CD4-positive, alpha-beta T cell (primary cell): ENCODE measurements around the gene NUDT22. TPM values are rescaled to one million over a fixed set of nuclear protein-coding genes. Genes with fewer than 3 reads are reported as not detected.

Experiments
- ATAC-seq: fragments of 200-7000 bp; cut with Tn5 transposase; one replicate; pipeline ENCODE4 v1.10.0; 2022; ENCODE audit warnings: mild to moderate bottlenecking; ENCODE audit not compliant: poor library complexity
- CTCF ChIA-PET: fragments of 350-600 bp; sonication (Branson Sonifier 250); formaldehyde crosslinking; loops from one replicate; lab custom pipeline; 2021; ENCODE audit warnings: antibody characterized with exemption, inconsistent platforms; lab: Charles Lee
- POLR2A ChIA-PET: fragments of 350-600 bp; sonication (Branson Sonifier 250); formaldehyde crosslinking; loops from one replicate; lab custom pipeline; 2021; ENCODE audit warnings: antibody characterized with exemption, inconsistent platforms; lab: Charles Lee
- DNase-seq, 14 experiments: peaks; one replicate each; pipeline ENCODE4 v3.0.0-alpha.2; 2013 to 2020; ENCODE audit warnings: mixed read lengths in 2 of 14
- H3K27ac ChIP-seq, 2 donors: one replicate each; pipeline versions ENCODE4 v1.5.1 to v1.7.0; 2013; ENCODE audit warnings: low read length in 2 of 2, low read depth in 1 of 2, mild to moderate bottlenecking in 1 of 2
- H3K27me3 ChIP-seq, 2 experiments: 1 replicate in 1 of 2; 2 replicates in 1 of 2; pipeline versions ENCODE4 v1.6.1 to v1.7.0; 2013; ENCODE audit warnings: low read length in 2 of 2, control low read depth in 1 of 2, mild to moderate bottlenecking in 1 of 2, moderate library complexity in 1 of 2; ENCODE audit not compliant: insufficient read depth in 2 of 2, control insufficient read depth in 1 of 2
- H3K36me3 ChIP-seq: one replicate; pipeline ENCODE4 v1.6.1; 2013; ENCODE audit warnings: low read length, control low read depth; ENCODE audit not compliant: insufficient read depth
- H3K4me1 ChIP-seq: one replicate; pipeline ENCODE4 v1.6.1; 2013; ENCODE audit warnings: low read length, control low read depth; ENCODE audit not compliant: insufficient read depth
- H3K4me3 ChIP-seq: one replicate; pipeline ENCODE4 v1.5.1; 2013; ENCODE audit warnings: mild to moderate bottlenecking, low read length, moderate library complexity
- H3K9me3 ChIP-seq, 2 experiments: 1 replicate in 1 of 2; 2 replicates in 1 of 2; pipeline versions ENCODE4 v1.6.1 to v1.7.0; 2013; ENCODE audit warnings: low read length in 2 of 2, mild to moderate bottlenecking in 2 of 2, control low read depth in 1 of 2, moderate library complexity in 1 of 2; ENCODE audit not compliant: control insufficient read depth in 1 of 2, insufficient read depth in 1 of 2
- H3K27ac Mint-ChIP-seq: one replicate; pipeline ENCODE4 v1.8.0; 2020; ENCODE audit warnings: mixed read lengths
- H3K27me3 Mint-ChIP-seq: one replicate; pipeline ENCODE4 v1.8.0; 2021; ENCODE audit warnings: mixed read lengths
- H3K36me3 Mint-ChIP-seq: one replicate; pipeline ENCODE4 v1.8.0; 2021; ENCODE audit warnings: low read depth, mixed read lengths
- H3K4me1 Mint-ChIP-seq: one replicate; pipeline ENCODE4 v1.8.0; 2021; ENCODE audit warnings: low read depth, mixed read lengths
- H3K4me3 Mint-ChIP-seq: one replicate; pipeline ENCODE4 v1.8.0; 2020; ENCODE audit warnings: mild to moderate bottlenecking, mixed read lengths
- H3K9me3 Mint-ChIP-seq: one replicate; pipeline ENCODE4 v1.8.0; 2020; ENCODE audit warnings: mixed read lengths
- CTCF ChIP-seq: fragments of 200-600 bp; IDR thresholded peaks from one replicate; pipeline ENCODE4 v1.8.0; 2022; ENCODE audit warnings: antibody characterized with exemption, mild to moderate bottlenecking
- intact Hi-C, 2 experiments: fragments of 100-400 bp; cut with DNase I in 1 of 2; cut with micrococcal nuclease in 1 of 2; formaldehyde crosslinking; loops; one replicate each; pipeline versions ENCODE4 v1.15.1 to v1.9.0; 2023 to 2025; cut with DNase I, micrococcal nuclease
- total RNA-seq, 174 experiments: library from RNA in 2 of 174; stranded (reverse) in 2 of 174; gene quantifications; one replicate each; pipeline ENCODE4 v1.2.3 and lab custom pipeline; 2021 to 2026

Gene NUDT22
- total RNA-seq, 2 experiments from 2014 or later, result 26.8 to 26.9 TPM

GRCh38 chr11:64240435-64241240, 14.6 kb downstream of the NUDT22 start, which contains the start of gene FKBP2:
FKBP2 (plus strand) TSS chr11:64241095; CDS start chr11:64242388, 1,293 bp downstream.
- peaks cover 22% of the 10 kb centered on the region for H3K36me3 ChIP-seq
- DNase-seq (peak; percentile 92 to 100 (median 97)), ATAC-seq (peak; percentile 66)
- intact Hi-C loops, result loop anchor here (1.0 to 5.0 kb wide), 7 partner anchors 10 to 64 kb away; partner anchors contain the start of genes DNAJC4 (in 2 of the 2), FERMT3 (in 2 of the 2), GPR137 (in 2 of the 2) and BAD (in 1 of the 2)
- peak within 1 kb of the TSS; percentile 97 to 100 for H3K27ac ChIP-seq
- Mint-ChIP-seq H3K4me3 (peak within 1 kb of the TSS; percentile 98), H3K36me3 (peaks cover 32% of the 10 kb centered on the region), H3K4me1 (peaks cover 40% of the 10 kb centered on the region), H3K9me3 (no peaks in the 10 kb centered on the region), H3K27me3 (no peaks in the 10 kb centered on the region), H3K27ac (peak within 1 kb of the TSS; percentile 100)
- no peaks in the 10 kb centered on the region for H3K9me3 ChIP-seq
- H3K4me1 ChIP-seq, result peaks cover 59% of the 10 kb centered on the region
- no peak for TF ChIP-seq CTCF
- ChIA-PET CTCF (interaction anchor here (0.9 to 1.9 kb wide), 7 partner anchors 9 to 102 kb away, joined by 3 to 10 read pairs (median 4); partner anchors contain the start of genes NUDT22, PLCB3 and TRPT1), POLR2A (interaction anchor here (0.6 to 5.5 kb wide), 22 partner anchors 9 to 1588 kb away, joined by 3 to 69 read pairs (median 5); partner anchors contain the start of genes BAD, CCDC88B, DNAJC4 and FERMT3)
- peak within 1 kb of the TSS; percentile 80 for H3K4me3 ChIP-seq
- H3K27me3 ChIP-seq, result no peaks in the 10 kb centered on the region

GRCh38 chr11:64241241-64241490, 15.1 kb downstream of the NUDT22 start:
- peaks cover 59% of the 10 kb centered on the region for H3K4me1 ChIP-seq
- ATAC-seq, result peak; percentile 81
- peak in 7 of 14 experiments; percentile 99 to 100 (median 100) for DNase-seq

More at GRCh38 chr11:64241241-64241490, 15.1 kb downstream of the NUDT22 start:
- peak overlapping the region; percentile 97 to 100 for H3K27ac ChIP-seq
- peak overlapping the region; percentile 80 for H3K4me3 ChIP-seq
- POLR2A ChIA-PET, result interaction anchor here (0.6 to 5.5 kb wide), 21 partner anchors 9 to 1588 kb away, joined by 3 to 69 read pairs (median 5); partner anchors contain the start of genes BAD, CCDC88B, DNAJC4 and FERMT3
- H3K27me3 ChIP-seq, result no peaks in the 10 kb centered on the region
- H3K36me3 ChIP-seq, result peaks cover 22% of the 10 kb centered on the region
- H3K27ac Mint-ChIP-seq, result peak overlapping the region; percentile 100
- peak overlapping the region; percentile 98 for H3K4me3 Mint-ChIP-seq
- no peaks in the 10 kb centered on the region for H3K27me3 Mint-ChIP-seq
- H3K9me3 ChIP-seq, result no peaks in the 10 kb centered on the region
- no peaks in the 10 kb centered on the region for H3K9me3 Mint-ChIP-seq
- H3K36me3 Mint-ChIP-seq, result peaks cover 34% of the 10 kb centered on the region
- CTCF ChIA-PET, result interaction anchor here (0.9 to 1.9 kb wide), 5 partner anchors 10 to 63 kb away, joined by 4 to 10 read pairs (median 7); partner anchors contain the start of genes NUDT22, PLCB3 and TRPT1
- intact Hi-C loops, result loop anchor here (1.0 to 5.0 kb wide), 7 partner anchors 11 to 64 kb away; partner anchors contain the start of genes DNAJC4 (in 2 of the 2), FERMT3 (in 2 of the 2), GPR137 (in 2 of the 2) and BAD (in 1 of the 2)
- H3K4me1 Mint-ChIP-seq, result peaks cover 44% of the 10 kb centered on the region
- TF ChIP-seq CTCF, result no peak
